ENCODE measurements around the gene LURAP1L.
A peak's percentile ranks its signal among the peaks of the same experiment; 100 is the strongest.

GRCh38 chr9:12818431-12819000 lies 43.7 kb downstream of the LURAP1L start:
- no peak for TF ChIP-seq EZH2 (IDR thresholded peaks at IDR 0.05; ENCODE audit: low read length, missing control alignments)
- TF ChIP-seq CTCF (conservative IDR thresholded peaks at IDR 0.05 in 1 of 2, IDR thresholded peaks at IDR 0.05 in 1 of 2; ENCODE audit: low read depth in 1 of 2, low read length in 2 of 2): peak; percentile 33 to 39
